ENCODE data around the gene RTCB.

The RTCB gene

GRCh38 chr22:32340411-32340810, 71.6 kb downstream of the RTCB start:
- no peak overlapping the region for H3K4me3 Mint-ChIP-seq
- no peak overlapping the region for H3K27ac Mint-ChIP-seq
- DNase-seq (ENCODE audit: low spot score), result no peak
- no peaks in the 10 kb centered on the region for H3K4me1 Mint-ChIP-seq (ENCODE audit: low read depth)
- peaks cover 25% of the 10 kb centered on the region for H3K27me3 Mint-ChIP-seq (ENCODE audit: low read depth)
- no peaks in the 10 kb centered on the region for H3K9me3 Mint-ChIP-seq
- H3K36me3 Mint-ChIP-seq (ENCODE audit: low read depth), result no peaks in the 10 kb centered on the region

GRCh38 chr22:32339190-32340012, 72.6 kb downstream of the RTCB start:
- Mint-ChIP-seq H3K27me3 (ENCODE audit: low read depth) (peaks cover 19% of the 10 kb centered on the region), H3K4me1 (ENCODE audit: low read depth) (no peaks in the 10 kb centered on the region), H3K36me3 (ENCODE audit: low read depth) (no peaks in the 10 kb centered on the region), H3K4me3 (no peak overlapping the region), H3K27ac (no peak overlapping the region), H3K9me3 (no peaks in the 10 kb centered on the region)
- no peak for DNase-seq (ENCODE audit: low spot score)

- Mint-ChIP-seq H3K9me3 (no peaks in the 10 kb centered on the region), H3K4me1 (ENCODE audit: low read depth) (no peaks in the 10 kb centered on the region), H3K36me3 (ENCODE audit: low read depth) (no peaks in the 10 kb centered on the region), H3K27ac (no peak overlapping the region), H3K4me3 (no peak overlapping the region), H3K27me3 (ENCODE audit: low read depth) (peaks cover 15% of the 10 kb centered on the region)
- DNase-seq (ENCODE audit: low spot score), result no peak
These were observed 73.3 kb downstream of the RTCB start for GRCh38 chr22:32338757-32339156.

Measured in T-helper 2 cell treated with Interferon-gamma antibody and Interleukin-4, amounts not matched to agents 5 μg/mL and 100 μg/mL, for 36 hours (primary cell).